ENCODE data around the gene USP15. TPM values are rescaled to one million over a fixed set of nuclear protein-coding genes. Genes with fewer than 3 reads are reported as not detected.
"Not testable (repeated sequence)": the region's sequence is repeated elsewhere in the genome, so short reads cannot be mapped to it uniquely, and the experiment has no call there.

The USP15 gene
- total and polyA plus RNA-seq, 2 of the 8 experiments (the other 6 are each of a cell fraction or from before 2014, with no cell fraction given): 12.7 to 38.6 TPM

GRCh38 chr12:62364697-62365096, 104.5 kb downstream of the USP15 start:
- H3K4ac ChIP-seq (replicated peaks; ENCODE audit: insufficient read length, low read depth, low read length); H3K4me1 ChIP-seq (replicated peaks in 1 of 4; ENCODE audit: control insufficient read depth in 3 of 4, insufficient read depth in 4 of 4, low read length in 3 of 4); H3K23me2 ChIP-seq (ENCODE audit: low read depth, low read length); H3K9me3 ChIP-seq (ENCODE audit: insufficient read depth in 2 of 2, low read depth in 1 of 2, low read length in 1 of 2); H3K18ac ChIP-seq (ENCODE audit: extremely low read depth, low read length); H2BK120ac ChIP-seq (replicated peaks; ENCODE audit: low read depth, low read length); H2BK20ac ChIP-seq (ENCODE audit: low read length); H4K20me1 ChIP-seq (replicated peaks in 1 of 2; ENCODE audit: control insufficient read depth in 1 of 2, insufficient read depth in 2 of 2, low read length in 2 of 2); H4K8ac ChIP-seq (ENCODE audit: extremely low read depth, insufficient read depth, low read length); FAIRE-seq; H2AK5ac ChIP-seq (ENCODE audit: low read depth, low read length); H4K5ac ChIP-seq (ENCODE audit: insufficient read length, low read depth, low read length); H2BK5ac ChIP-seq (ENCODE audit: low read depth, low read length); H2AFZ ChIP-seq (ENCODE audit: low read length); H3K79me2 ChIP-seq (ENCODE audit: control insufficient read depth in 1 of 2, insufficient read depth in 2 of 2, low read length in 2 of 2); CTCF ChIA-PET (ENCODE audit: partially characterized antibody); H3K4me3 ChIP-seq (ENCODE audit: extremely low read depth in 1 of 4, insufficient read depth in 2 of 4, low read depth in 3 of 4, low read length in 4 of 4); H4K91ac ChIP-seq (replicated peaks; ENCODE audit: insufficient read length, low read length); H3K14ac ChIP-seq (ENCODE audit: insufficient read length); H3K23ac ChIP-seq (ENCODE audit: insufficient read length); DNase-seq (ENCODE audit: low read depth in 1 of 2, low spot score in 2 of 2); H2BK15ac ChIP-seq (ENCODE audit: low read length); H3K56ac ChIP-seq (replicated peaks; ENCODE audit: insufficient read length, low read depth, low read length); H3K9ac ChIP-seq (replicated peaks in 1 of 4; ENCODE audit: extremely low read depth in 1 of 4, low read depth in 3 of 4, low read length in 3 of 4); H3K27me3 ChIP-seq (replicated peaks in 1 of 4; ENCODE audit: control insufficient read depth in 3 of 4, extremely low read depth in 1 of 4, insufficient read depth in 3 of 4, low read length in 3 of 4); H2BK12ac ChIP-seq (ENCODE audit: low read depth, low read length); H3K79me1 ChIP-seq (ENCODE audit: low read depth, low read length); H3K36me3 ChIP-seq (ENCODE audit: control insufficient read depth in 2 of 4, insufficient read depth in 4 of 4, low read length in 3 of 4); POLR2A ChIA-PET (ENCODE audit: partially characterized antibody); H3K27ac ChIP-seq (ENCODE audit: low read depth, low read length); H3K4me2 ChIP-seq (ENCODE audit: insufficient read depth in 1 of 2, low read depth in 2 of 2, low read length in 2 of 2): not testable (repeated sequence)
- WGBS, 2 experiments (ENCODE audit: extremely low coverage in 1 of 2, insufficient coverage in 1 of 2, insufficient read length in 1 of 2, insufficient replicate concordance in 2 of 2, low coverage in 1 of 2, low lambda C conversion rate in 2 of 2, missing lambda C conversion rate in 1 of 2): 100% methylated on average over 1 of the region's 1 CpG; no CpG with 5 or more reads in 1 of the 2 experiments

- H3K23me2 ChIP-seq (ENCODE audit: low read depth, low read length); H3K14ac ChIP-seq (ENCODE audit: insufficient read length); H3K4me2 ChIP-seq (ENCODE audit: insufficient read depth in 1 of 2, low read depth in 2 of 2, low read length in 2 of 2); H3K4me3 ChIP-seq (ENCODE audit: extremely low read depth in 1 of 4, insufficient read depth in 2 of 4, low read depth in 3 of 4, low read length in 4 of 4); H3K4ac ChIP-seq (replicated peaks; ENCODE audit: insufficient read length, low read depth, low read length); H4K20me1 ChIP-seq (replicated peaks in 1 of 2; ENCODE audit: control insufficient read depth in 1 of 2, insufficient read depth in 2 of 2, low read length in 2 of 2); H3K79me2 ChIP-seq (ENCODE audit: control insufficient read depth in 1 of 2, insufficient read depth in 2 of 2, low read length in 2 of 2); H3K36me3 ChIP-seq (ENCODE audit: control insufficient read depth in 2 of 4, insufficient read depth in 4 of 4, low read length in 3 of 4); H2BK120ac ChIP-seq (replicated peaks; ENCODE audit: low read depth, low read length); H2BK20ac ChIP-seq (ENCODE audit: low read length); H3K18ac ChIP-seq (ENCODE audit: extremely low read depth, low read length); H3K23ac ChIP-seq (ENCODE audit: insufficient read length); H3K27me3 ChIP-seq (replicated peaks in 1 of 4; ENCODE audit: control insufficient read depth in 3 of 4, extremely low read depth in 1 of 4, insufficient read depth in 3 of 4, low read length in 3 of 4); H2AK5ac ChIP-seq (ENCODE audit: low read depth, low read length); CTCF ChIA-PET (ENCODE audit: partially characterized antibody); H3K9ac ChIP-seq (replicated peaks in 1 of 4; ENCODE audit: extremely low read depth in 1 of 4, low read depth in 3 of 4, low read length in 3 of 4); H2BK5ac ChIP-seq (ENCODE audit: low read depth, low read length); H2BK12ac ChIP-seq (ENCODE audit: low read depth, low read length); H3K27ac ChIP-seq (ENCODE audit: low read depth, low read length); H3K56ac ChIP-seq (replicated peaks; ENCODE audit: insufficient read length, low read depth, low read length); H2BK15ac ChIP-seq (ENCODE audit: low read length); H3K9me3 ChIP-seq (ENCODE audit: insufficient read depth in 2 of 2, low read depth in 1 of 2, low read length in 1 of 2); H3K4me1 ChIP-seq (replicated peaks in 1 of 4; ENCODE audit: control insufficient read depth in 3 of 4, insufficient read depth in 4 of 4, low read length in 3 of 4); H2AFZ ChIP-seq (ENCODE audit: low read length); DNase-seq (ENCODE audit: low read depth in 1 of 2, low spot score in 2 of 2); POLR2A ChIA-PET (ENCODE audit: partially characterized antibody); FAIRE-seq; H4K5ac ChIP-seq (ENCODE audit: insufficient read length, low read depth, low read length); H3K79me1 ChIP-seq (ENCODE audit: low read depth, low read length); H4K91ac ChIP-seq (replicated peaks; ENCODE audit: insufficient read length, low read length); H4K8ac ChIP-seq (ENCODE audit: extremely low read depth, insufficient read depth, low read length): not testable (repeated sequence)
- WGBS, 2 experiments (ENCODE audit: extremely low coverage in 1 of 2, insufficient coverage in 1 of 2, insufficient read length in 1 of 2, insufficient replicate concordance in 2 of 2, low coverage in 1 of 2, low lambda C conversion rate in 2 of 2, missing lambda C conversion rate in 1 of 2): 100% methylated on average over 1 of the region's 1 CpG; no CpG with 5 or more reads in 1 of the 2 experiments
These were observed 105.6 kb downstream of the USP15 start for GRCh38 chr12:62365846-62366245.

Measured in H1 (cell line).